SKM-1 treated with dmso at 0.1 percent for 144 hours (cell line): ENCODE results near the gene USB1.
A peak's percentile ranks its signal among the peaks of the same experiment; 100 is the strongest.

ENCODE experiments used
- DNase-seq: peaks from one replicate; lab custom pipeline; 2025; ENCODE audit not compliant: unreplicated experiment; lab: John Stamatoyannopoulos, UW

Gene USB1

GRCh38 chr16:58046054-58046881 lies 45.1 kb downstream of the USB1 start:
- DNase-seq, result peak; percentile 86

DNA sequence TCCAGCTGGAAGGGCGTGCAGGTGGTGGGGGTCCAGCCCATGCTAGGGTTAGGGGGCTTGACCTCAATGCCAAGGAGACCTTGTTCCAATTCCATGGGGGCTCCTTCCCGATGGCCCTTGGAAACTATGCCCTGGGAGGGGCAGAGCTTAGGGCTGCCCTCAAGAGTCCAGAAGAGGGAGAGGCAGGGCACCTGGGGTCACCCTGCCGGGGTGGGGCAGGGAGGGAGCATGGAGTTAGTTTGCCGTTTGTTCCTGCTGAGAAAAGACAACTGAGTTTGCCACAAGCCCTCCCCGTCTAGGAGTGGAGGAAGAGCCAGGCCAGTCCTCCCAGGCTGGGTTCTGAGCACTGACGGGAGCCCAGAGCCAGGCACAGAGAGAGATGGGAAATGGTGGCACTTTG lies 45.7 kb downstream of the USB1 start:
- DNase-seq, result no peak

DNA sequence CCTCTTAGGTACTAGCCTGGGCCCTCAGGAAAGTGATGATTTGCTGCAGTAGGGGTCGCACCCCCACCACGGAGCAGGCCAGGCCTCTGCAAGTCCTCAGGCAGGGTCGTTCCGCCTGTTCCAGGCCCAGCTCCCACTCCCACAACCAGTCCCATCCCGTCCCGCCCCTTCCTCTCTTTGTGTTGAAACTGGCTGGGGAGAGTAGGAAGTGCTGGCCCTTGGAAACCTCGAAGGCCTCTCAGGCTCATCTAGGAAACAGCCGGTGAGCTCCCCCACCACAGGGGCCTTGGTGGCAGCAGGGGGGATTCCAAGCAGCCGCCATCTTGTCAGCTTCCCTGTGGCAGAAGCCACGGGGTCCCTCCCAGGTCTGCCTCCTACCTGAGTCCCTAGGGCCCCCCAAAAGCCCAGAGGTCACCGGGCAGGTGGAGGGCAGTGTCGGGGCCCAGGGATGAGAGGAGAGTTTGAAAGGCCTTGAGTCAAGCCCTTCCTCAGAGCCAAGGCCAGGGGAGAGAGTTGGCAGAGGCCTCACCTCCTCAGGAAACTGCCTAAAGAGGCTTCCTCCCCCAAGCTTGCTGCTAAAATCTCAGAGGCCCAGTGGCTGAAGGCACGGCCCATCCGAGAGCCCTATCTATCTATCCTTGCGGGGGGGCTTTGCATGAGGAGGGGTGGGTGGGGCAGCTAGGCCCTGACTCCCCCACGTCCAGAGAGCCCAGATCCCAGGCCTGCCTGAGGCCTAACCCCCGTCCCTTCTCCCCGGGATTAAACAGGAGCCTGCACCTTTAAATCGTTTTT lies 46.5 kb downstream of the USB1 start:
- DNase-seq, result no peak

- DNase-seq, result no peak
These were observed 47.5 kb downstream of the USB1 start for GRCh38 chr16:58048494-58049231.

DNA sequence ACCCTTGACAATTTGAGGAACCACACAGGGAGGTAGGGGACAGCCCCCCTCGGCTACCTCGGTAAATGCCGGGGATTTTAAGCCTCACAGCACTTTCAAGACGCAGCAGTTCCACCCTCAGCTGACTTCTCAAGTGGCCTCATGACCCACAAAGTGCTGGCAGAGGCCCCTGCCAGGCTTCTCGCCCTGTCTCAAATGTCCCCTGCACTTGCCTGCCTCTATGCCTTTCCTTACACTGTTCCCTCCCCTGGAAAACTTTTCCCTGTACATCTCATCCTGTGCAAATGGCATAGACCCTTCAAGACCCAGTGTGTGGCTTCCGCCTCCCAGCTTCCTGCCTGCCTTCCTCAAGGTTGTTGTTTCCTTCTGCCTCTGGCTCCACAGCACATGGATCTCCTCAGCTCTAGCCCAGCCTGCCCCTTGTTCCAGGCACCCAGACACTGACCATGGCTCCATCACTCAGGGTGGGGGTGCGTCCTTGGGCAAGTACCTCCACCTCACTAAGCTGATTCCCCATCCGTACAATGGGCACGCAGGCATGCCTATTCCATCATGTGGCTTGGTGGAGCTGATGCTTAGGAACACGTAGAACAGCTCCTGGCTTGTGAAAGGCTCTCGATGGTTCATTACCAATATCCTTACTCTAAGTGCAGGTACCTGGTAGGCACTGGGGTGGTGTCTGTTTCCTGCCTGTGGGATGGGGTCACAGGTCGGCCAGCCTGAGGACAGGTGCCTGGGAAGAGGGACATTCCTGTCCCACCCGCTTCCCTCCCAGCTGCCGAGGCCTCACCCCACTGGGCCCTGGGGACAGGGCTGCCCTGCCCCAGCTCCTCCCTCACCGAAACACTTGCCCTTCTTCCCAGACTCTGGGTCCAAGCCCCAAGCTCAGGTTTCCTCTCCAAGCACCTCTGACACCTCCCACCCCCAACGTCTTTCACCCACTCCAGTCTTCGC lies 48.3 kb downstream of the USB1 start:
- no peak for DNase-seq

DNA sequence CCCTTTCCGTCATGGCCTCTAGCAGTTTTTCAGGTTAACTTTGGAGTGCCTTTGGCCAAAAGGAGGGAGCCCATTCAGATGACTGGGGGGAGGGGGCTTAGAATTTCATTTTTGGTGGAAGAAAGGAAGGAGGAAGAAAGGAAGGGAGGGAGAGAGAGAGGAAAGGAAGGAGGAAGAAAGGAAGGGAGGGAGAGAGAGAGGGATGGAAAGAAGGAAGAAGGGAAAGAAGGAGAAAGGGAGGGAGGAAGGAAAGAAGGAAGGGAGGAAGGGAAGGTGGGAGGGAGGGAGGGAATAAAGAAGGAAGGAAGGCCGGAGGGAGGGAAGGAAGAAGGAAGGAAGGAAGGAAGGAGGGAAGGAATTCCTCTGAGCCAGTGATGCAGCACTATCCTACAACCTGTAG lies 50.1 kb downstream of the USB1 start:
- DNase-seq, result no peak

DNA sequence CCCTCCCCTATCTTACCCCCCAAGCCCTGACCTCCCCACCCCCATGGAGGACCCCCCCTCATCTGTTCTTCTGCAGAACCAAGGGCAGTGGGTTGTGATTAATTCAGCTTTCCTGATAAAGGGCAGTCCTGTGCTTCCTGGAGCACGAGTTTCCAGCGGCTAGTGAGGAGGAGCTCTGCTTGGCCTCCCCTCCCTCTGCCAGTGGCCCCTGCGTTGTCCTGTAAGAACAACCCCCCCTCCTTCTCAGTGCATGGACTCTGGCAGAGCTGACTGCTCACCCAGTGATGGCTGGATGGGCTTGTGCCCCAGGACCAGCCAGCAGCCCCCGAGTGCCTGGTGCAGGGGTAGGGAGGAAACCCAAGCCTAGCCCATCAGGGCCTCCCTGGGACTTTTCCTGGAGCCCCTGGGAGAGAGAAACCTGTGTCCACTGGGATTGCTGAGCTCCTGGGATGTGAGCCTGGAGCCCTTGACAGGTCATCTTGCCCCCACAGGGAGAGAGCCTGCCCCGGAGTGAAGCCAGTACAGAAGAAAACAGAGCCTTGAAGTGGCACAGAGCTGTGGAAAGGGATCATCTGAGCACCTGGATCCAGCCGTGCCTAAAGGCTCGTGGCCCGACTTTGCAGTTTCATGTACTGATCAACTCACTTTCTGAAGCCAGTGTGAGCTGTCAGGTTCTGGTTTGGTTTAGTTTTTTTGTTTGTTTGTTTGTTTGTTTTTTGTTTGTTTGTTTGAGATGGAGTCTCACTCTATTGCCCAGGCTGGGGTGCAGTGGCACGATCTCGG lies 50.8 kb downstream of the USB1 start:
- no peak for DNase-seq

GRCh38 chr16:58053682-58054005 lies 52.4 kb downstream of the USB1 start:
- DNase-seq, result no peak

- no peak for DNase-seq
These were observed 53.1 kb downstream of the USB1 start for GRCh38 chr16:58054289-58054688.

DNA sequence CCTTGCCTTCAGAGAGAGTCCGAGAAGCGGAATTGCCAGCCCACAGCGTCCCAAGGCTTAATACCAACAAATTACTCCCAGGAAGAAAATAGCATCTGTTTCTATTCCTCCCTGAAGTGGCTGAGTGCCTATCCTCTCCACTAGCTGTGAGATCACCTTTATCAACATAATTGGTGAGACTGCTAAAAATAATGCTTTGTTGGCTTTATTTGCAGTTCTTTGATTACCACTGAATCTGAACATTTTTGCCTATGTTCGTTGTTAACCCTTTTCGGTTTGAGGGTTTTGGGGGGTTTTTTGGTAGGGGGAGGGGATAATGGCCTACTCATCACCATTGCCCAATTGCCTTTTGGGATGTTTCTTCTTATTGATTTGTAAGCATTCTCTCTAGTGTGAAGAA lies 55.4 kb downstream of the USB1 start:
- DNase-seq, result no peak

- DNase-seq, result no peak
These were observed 55.9 kb downstream of the USB1 start for GRCh38 chr16:58057121-58057520.

DNA sequence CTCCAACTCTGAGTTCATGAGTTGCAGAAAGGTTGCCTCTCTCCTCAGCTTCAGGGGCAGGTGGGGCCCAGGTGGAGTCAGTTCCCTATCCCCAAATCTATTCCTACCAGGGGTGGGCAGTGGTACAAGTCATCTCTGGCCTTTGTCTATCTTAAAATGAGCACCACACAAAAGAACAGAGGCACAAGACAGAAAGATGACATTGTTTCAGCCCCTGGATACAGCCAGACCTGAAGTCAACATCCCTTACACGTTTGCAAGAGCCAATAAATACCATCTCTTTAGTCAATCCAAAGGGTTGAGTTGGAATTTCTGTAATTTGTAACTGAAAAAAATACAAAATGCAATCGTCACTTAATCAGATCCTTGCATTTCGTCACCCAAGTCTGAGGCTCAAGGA lies 56.6 kb downstream of the USB1 start:
- no peak for DNase-seq

DNA sequence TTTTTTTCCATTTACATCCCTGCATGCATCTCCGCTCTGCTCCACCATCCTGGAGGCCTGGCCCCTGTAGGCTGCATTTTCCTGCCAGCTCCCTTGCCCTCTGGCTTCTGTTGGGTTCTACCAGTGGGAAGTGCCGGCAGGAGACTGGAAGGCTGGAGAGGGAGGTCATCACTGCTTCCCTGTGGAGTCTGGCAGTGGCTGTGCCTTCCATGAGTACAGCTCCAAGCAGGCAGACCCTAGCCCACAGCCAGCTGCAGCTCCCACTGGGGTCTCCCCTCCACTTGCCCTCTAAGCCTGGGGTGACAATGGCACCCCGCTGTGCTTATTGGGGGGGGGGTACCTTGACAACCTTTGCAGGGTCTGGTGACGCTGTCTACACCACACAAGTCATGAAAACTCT lies 61.6 kb downstream of the USB1 start:
- no peak for DNase-seq

- DNase-seq, result no peak
These were observed 62.3 kb downstream of the USB1 start for GRCh38 chr16:58063377-58064076.

DNA sequence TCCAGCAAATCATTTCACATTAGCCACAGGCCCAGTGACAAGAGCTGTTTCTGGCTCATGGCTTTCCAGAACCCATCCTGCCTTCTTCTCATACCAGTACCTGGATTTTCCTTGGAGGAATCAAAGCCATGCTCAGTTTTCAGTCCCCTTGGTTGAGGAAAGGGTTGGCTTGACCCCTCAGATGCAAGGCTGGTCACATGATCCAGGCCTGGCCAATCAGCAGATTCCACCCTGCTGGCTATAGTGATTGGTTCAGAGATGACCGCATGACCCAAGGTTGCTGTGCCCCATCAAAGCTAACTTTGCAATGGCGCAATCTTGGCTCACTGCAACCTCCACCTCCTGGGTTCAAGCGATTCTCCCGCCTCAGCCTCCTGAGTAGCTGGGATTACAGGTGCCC lies 69.4 kb downstream of the USB1 start:
- DNase-seq, result no peak
